NCI-H510A treated with DMSO at 0.1 percent for 48 hours (cell line): ENCODE measurements around the gene RDH5.

Source experiments
- DNase-seq: peaks from one replicate; lab custom pipeline; 2025; lab: John Stamatoyannopoulos, UW

The RDH5 gene

DNA sequence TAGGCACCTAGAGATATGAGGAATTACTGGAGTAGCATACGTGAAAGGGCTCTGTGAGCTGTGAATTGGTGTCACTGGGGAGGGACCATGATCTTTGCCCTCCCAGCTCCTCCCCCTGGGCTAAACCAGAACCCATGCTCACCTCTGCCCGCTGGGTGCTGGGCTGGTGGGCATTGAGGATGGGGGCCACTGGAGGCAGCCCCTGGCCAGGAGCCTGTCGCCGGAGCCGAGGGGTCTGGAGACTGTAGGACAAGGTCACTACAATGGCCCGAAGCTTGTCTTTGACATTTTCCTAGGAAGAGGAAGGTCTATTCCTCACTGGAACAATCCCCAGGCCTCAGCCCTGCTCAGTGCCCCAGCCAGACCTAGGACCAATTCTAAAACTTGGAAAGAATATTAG lies 24.1 kb upstream of the RDH5 start:
- no peak for DNase-seq

DNA sequence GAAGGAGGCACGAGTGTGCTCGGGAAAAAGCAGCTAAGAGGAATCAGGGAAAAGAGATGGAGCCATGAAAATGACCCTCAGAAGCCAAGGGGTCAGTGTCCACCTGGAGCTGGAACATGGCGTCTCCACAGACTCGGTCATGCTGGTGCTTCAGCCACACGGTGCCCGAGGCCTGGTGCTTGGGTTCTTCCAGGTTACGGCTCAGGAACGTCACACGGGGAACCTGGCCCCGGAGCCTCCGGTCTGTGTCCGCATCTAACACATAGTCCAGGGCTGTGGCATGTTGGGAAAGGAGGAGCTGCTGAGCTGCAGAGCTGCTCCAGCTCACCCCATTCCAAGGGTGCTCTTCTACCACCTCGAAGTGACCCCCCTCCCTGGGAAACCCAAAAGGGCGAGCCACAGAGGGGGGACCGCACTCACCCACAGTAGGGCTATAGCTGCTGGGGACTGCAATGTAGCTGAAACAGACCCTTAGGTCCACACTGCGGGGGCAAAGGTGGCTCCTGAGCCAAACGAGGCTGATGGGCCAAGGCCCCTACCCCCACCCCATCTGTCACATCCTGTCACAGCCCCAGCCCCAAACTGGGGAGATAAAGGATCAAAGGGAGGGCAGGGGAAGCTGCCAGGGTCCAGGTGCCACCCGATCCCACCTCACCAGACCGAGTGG lies 23.3 kb upstream of the RDH5 start:
- DNase-seq, result no peak

DNA sequence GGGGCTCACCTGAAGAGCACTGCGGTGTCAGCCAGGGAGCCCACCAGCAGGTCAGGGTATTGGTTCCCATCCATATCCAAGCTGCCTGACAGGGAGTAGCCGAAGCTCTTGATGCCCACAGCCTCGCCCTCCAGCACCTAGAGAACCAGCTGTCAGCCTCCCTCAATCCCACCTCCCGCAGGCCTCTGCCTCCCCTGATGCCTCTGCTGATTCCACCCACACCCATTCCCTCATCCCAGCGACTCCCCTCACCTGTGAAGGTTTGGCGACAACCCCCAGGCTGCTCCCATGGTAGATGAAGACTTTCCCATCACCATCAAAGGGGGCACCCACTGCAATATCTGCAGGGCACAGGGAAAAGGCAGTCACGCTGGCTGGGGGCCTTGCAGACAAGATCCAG lies 22.5 kb upstream of the RDH5 start:
- DNase-seq, result no peak

DNA sequence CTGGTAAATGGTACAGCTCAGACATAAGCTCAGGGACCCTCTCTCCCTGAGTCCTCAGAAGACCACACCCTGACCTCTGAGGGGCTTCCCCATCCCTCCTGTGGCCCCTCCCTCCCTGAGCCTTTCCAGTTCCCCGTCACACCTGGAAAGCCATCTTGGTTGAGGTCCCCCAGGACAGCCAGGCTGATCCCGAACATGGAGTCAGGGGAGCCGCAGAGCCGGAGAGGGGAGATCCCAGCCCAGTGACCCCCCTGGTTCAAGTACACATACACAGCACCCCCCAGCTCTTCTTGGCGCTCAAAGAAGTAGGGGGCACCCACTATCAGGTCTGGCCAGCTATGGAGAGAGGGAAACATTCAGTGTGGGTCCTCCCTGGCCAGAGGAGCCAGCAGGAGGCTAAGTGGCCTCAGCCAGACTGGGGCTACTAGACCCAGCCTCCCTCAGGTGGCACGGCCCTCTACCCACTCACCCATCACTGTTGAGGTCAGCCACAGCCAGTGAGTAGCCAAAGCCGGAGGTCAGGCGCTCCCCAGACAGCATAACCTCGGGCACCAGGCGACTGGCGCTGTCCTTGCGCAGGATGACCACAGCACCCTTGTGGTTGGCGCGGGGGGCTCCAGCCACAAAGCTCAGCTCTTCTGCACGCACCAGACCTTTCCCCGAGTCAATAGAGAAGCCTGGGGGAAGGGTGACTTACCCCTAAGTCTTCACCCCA lies 21.8 kb upstream of the RDH5 start:
- no peak for DNase-seq

DNA sequence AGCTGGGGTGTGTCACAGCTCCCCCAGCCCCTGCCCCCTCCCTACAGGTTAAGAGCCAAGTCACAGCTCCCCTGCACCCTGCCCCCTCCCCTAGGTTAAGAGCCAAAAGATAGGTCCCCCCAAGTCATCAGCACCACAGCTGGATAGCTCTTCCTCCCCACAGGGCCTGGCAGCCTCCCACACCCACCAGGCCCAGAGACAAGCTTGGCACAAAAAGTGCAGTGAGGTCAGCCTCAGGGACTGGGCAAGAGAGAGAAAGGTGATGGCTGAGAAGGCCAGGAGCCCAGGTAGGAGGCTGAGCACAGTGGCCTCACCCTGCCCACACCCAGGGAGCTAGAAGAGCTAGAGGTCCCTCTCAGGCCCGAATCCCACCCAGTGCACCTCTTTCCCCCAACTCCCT lies 21.2 kb upstream of the RDH5 start:
- DNase-seq, result no peak

DNA sequence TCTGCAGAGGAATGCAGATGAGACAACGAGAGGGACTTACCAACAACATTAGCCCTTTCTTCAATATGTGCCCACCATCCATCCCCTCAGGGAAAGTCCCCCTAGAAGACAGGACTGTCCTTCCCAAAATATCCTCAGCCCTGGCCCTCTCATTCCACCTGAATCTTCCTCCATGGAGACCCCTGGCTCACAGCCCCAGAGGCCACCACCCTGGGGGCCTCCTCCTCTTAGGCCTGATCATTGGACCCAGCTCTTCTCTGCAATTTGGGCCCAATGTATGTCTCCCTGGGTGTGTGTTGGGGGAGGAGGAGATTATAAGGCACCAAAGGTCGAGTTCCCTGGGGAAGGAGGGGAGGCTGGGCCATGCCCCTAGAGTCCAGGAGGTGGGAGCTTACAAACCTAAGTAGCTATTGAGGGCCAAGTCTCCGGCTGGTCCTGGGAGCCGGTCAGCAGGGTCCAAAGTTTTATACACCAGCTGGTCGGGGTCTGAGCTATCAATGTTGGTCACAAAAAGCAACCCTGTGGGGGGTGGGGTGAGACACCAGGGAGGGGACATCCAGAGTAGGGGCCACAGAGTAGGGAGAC lies 20.6 kb upstream of the RDH5 start:
- DNase-seq, result no peak

DNA sequence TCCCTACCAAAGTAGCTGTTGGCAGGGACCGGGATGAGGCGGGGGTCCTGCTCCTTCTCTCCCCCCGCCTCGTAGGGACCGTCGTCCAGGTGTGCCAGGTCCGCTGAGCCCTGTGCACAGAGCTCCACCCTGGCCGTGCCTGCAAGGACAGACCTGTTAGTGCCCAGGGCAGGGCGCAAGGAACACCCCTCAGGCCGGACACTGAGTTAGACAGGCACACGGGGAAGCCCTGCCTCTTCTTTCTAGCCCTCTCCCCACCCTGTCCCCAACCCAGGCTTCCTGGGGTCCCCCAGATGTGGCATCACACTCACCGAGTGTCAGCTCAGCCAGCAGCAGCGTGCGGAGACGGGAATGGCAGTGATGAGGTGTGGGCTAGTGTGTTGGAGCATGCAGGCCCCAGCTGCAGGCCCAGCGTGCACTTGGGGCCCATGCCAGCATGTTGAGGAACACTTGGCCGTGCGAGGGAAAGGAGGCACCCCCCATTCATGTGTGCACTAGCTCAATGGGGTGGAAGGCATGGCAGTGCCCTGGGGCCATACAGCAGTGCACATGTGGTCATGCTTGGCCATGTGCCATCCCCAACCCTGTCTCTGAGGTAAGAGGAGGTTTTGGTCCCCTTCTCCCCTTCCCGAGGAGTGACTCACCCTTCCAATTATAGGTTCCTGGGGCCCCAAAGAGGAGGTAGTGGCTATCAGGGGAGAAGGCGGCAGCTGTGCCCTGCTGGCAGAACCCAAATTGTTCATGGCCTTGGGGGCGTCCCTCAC lies 19.8 kb upstream of the RDH5 start:
- DNase-seq, result no peak

DNA sequence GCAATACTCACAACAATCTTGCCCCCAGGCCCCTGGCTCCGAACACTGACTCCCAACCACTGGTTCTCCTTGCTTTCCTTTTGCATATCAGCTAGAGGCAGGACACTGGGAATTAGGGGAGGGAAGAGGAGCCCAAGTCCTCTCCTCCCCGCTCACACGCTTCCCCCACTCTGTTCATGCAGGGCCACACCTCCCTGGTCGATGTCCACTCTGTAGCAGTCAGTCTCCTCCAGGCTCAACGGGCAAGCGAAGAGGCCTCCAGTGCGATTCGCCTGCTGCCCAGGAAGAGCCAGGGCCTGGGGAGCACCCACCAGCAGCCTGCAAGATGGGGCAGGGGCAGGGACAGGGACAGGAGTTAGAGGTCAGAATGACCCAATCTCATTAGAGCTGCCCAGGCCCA lies 17.3 kb upstream of the RDH5 start:
- DNase-seq, result no peak

DNA sequence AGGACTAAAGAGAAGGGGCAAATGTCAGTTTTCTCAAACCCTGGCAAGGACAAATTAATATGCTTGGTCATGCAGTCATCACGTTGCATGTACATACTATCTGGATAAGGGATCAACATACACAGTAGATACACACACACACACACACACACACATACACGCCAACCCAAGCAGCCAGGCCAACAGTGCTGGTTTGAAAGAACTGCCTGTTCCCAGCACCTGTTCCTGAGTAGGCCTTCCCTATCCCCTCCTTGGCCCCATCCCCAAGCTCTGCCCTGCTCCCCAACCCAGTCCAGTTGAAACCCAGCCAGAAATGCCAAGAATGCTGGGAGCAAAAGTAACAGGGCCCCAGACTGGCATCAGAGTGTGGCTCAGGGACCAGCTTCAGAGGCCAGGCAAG lies 16.9 kb upstream of the RDH5 start:
- DNase-seq, result no peak

DNA sequence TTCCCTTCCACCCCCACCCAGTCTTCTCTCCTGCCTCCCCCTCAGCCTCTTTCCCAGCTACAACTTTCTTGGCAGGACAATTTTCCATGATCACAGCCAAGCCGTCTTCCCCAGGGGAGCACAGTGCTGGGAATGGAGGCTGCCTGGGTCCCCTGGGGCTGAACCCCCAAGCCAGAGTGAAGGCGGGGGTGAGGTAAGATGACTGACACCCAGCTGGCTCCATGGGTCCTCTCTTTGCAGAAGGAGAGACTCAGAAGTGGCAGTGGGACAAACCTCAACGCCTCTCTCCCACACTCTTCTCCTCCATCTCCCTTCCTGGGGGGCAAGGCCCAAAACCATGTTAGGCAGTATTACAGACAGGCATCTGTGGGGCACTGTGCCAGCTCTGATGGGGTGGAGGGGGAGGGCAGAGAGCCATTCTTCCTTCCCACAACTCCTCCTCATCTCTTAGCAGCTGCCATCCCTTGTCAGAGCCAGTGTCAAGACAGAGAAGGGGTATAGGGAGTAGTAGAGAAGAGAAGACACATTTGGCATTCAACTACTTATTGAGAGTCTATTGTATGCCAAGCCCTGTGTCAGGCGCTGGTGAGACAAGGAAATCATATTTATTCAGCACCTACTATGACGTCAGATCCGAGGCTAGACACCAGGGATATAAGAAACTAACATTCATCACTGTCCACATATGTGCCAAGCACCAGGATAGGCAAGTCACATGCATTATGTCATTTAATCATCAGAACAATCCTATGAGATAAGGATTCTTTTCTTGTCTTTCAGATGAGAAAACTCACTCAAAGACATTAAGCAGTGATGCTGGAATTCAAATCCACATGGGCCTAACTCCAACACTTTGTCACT lies 16.1 kb upstream of the RDH5 start:
- DNase-seq, result no peak

DNA sequence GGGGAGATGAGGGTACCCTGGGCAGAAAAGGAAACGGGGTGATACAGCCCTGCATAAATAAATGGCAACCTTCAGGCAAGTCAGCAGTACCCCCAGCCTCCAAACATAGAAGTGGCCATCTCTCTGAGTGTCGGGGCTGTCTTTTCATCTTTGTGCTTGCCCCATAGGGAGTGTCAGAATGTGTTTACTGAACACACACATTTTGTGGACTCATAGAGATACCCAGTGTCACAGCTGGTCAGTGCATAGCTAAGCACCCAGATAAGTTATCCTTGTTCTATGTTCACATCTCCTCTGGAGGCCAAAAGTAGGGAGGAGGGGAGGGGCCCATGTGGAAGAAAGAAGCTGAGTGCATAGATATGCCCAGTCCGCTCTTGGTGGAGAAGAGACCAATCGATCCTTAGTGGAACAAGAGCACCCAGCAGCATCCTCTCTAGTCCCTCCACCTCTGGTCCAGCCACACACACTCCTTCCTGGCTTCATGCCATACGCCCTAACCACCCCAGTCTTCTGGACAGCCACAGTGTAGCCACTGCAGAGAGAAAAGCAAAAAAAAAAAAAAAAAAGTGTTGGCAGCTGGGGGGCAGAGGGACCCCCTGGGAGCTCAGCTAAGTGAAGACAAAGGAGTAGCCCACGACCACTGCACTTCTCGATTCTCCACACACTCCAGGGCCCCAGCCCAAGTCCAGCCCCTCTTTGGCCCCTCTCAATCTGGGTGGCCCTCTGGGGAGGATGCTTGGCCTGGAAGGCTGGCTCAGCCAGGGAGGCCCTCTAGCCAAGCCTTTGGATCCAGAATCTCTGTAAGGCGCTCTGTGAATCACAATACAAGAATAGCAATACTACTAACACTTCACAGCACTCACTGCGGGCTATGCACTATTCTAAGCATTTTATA lies 15.1 kb upstream of the RDH5 start:
- DNase-seq, result no peak

DNA sequence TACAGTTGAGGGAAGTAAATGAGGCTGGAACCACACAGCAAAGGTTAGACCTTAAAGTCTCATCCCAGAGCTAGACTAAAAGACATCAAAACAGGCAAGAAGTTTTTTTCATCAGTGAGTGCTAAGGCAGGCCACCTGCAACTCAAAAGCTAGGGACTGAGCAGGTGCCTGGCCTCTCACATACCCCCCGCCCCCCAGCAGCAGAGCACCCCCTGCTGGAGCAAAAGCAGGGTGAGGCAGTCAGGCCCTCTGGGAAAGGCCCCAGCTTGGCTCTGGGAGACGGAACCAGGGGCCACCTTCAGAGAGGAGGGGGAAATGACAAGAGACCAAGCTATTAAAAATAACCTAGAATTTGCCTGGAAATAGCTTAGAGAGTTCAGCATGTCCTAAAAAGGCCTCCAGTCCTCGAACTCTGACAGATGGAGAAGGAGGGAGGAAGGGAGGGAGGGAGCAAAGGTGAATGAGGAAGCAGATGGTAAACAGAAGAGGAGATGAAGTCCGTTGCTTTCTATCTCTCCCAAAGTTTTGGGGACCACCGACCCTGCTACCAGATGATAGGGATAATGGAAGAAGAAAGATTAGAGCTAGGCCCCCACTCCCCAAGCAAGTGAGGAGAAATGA lies 14.3 kb upstream of the RDH5 start:
- DNase-seq, result no peak

DNA sequence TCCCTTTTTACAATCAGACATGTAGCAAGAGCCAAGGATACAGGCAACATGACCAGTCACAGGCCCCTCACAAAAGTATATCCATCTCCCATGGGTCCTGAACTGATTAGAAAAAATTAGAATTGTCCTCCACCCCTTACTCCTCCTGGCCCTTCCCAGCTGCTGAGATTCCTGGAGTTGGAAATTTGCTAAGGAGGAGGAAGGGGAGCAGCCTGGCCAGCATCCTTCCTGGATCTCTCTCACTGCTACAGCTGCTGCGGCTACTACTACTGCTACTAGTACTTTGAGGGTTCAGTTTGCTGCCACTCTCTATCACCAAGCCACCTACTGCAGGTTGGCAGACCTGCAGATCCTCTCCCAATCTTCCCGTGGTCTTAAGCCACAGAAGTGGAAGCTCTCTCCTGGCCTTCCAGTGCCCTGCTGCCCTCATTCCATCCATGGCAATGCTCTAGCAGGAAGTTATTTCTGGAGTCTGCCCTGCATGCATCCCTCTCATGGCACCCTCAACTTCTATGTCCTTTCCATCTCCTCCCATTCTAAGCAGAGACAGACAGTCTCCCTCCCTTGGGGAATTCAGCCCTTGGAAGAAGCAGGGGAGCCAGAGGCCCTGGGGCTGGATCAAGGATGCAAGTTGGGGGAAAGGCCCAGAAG lies 13.5 kb upstream of the RDH5 start:
- peak; percentile 15 for DNase-seq

DNA sequence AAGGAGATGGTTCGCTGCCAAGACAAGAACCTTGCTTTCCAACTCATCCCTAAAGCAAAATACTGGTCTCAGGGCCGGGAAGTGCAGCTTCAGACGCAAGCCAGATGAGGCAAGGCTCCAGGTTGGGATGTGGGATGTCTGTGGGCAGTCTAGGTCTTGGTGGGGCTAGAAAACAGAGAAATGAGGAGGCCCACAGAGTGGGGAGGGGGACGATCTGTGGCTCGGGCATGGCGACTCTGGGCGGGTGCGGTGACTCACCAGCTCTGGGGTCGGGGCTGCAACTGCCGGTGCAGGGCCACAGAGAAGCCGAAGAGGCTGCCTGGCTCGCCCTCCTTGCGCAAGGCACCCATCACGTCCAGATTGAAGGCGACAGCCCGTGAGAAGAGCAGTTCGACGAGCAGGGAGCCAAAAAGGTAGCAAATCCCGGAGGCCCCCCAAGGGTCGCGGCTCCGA lies 12.9 kb upstream of the RDH5 start:
- DNase-seq, result no peak

DNA sequence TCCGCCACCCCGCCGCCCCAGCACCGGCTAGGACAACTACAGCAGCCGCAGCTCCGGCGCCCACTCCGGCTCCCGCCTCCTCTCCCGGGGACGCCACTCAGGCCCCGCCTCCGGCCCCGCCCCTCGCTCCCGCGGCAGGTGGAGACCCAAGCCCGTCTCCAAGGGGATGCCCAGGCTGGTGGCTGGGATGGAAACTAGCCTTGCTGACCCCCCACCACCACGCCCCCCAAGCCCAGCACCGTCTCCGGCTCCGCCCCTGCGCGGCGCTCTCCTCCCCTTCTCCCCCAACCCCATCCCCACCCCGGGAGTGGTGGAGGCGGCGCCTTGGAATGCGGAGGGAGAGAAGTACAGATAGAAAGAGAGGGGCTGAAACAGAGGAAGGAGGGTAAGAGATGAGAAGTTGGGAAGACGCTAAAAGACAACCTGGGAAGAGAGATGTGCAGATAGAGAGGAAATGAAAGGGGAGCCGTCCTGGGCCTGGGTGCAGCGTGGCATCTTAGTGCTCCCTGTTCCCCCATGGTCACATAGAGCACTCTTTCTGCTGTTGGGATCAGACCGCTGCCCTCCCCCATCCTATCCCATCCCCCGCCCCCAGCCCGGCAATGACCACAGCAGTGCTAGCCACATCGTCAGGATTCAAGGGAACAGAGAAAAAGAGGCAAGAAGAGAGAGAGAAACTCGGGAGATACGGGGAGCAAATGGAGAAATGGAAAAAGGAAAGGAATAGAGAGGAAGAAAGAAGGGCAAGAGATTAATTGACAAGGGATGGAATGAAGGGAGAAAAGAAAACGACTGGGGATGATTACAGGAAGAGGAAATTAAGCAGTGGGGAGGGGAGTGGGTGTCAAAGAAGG lies 12.1 kb upstream of the RDH5 start, which contains the start of gene ITGA7:
Gene ITGA7, minus strand, starts transcription at position 64 of the 854 bp plus-strand sequence. CDS start 222 bp downstream, outside the sequence.
- DNase-seq, result peak; percentile 80

DNA sequence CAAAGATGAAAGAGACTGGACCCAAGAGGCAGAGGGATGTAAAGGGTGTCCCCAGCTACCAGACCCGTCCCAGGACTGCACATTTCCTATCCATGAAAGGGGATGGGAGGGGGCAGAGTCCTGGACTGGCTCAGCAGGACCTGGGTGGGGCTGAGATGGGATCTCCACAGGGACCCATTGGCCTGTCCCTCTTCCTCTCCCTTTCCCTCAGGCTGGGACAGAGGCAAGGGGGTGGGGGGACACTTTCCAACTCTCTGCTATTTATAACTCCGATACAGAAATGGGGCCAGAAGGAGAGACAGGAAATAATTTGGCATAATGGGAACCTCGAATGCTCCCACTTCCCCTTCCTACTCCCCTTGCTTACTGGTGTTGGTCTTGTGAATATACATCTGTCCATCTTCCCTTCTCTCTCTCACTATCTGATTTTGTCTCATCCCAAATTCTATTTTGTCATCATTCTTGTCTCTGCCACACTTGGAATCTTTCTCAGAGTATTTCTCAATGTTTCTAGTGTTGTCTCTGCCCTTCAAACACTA lies 11.4 kb upstream of the RDH5 start:
- DNase-seq, result no peak

DNA sequence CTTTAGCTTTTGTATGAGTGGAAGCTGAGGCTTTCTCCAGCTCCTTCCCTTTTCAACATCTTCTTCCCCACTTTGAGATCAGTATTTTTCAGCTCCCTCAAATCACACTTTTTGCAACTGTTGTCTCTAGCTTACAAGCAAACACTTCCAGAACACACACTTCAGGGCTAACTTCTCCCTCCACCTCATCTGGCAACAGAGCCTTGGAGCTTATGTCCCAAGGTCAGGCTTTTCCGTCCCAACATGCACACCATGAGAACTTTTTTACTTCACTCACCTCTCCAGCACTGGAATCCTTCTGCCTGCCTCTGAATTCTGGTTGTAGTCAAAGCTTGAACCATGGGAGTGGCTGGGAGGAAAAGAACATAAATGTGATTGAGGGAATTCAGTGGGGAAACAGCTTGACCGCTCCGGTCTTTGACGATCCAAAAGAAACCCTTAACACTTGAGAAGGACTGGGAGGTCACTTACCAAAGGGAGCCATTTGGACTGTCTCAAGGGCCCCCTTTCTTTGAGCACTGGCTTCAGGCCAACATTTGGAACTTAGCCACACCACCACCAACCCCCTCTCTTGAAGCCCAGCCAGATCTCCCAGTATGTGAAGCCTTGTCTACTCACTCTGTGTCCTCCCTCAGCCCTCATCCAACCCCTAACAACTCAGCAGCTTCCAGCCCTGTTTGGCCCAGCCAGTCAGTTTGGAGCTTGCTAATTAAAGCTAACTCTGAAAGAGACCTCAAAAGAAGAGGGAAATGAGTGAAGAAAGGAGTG lies 8.2 kb upstream of the RDH5 start:
- no peak for DNase-seq
